ENCODE measurements around the gene KLHL2.
"Not testable (repeated sequence)": the region's sequence is repeated elsewhere in the genome, so short reads cannot be mapped to it uniquely, and the experiment has no call there.

The KLHL2 gene

GRCh38 chr4:165207431-165208220, at the start of gene KLHL2:
TSS of gene KLHL2 (plus strand) at chr4:165207561. CDS start at chr4:165207877, 316 bp downstream.
- peak; percentile 64 to 83 for DNase-seq (ENCODE audit: low read depth in 2 of 2)
- H3K4me3 ChIP-seq (replicated peaks in 1 of 2; ENCODE audit: low read depth in 2 of 2, low read length in 2 of 2): peak within 1 kb of the TSS; percentile 80 to 89
- no peak for TF ChIP-seq CTCF (IDR thresholded peaks at IDR 0.05; ENCODE audit: low read depth, low read length)

GRCh38 chr4:165158762-165159161, 48.6 kb upstream of the KLHL2 start:
- no peak for TF ChIP-seq CTCF (IDR thresholded peaks at IDR 0.05; ENCODE audit: low read depth, low read length)
- no peak overlapping the region for H3K4me3 ChIP-seq (replicated peaks in 1 of 2; ENCODE audit: low read depth in 2 of 2, low read length in 2 of 2)

GRCh38 chr4:165164257-165164656, 43.1 kb upstream of the KLHL2 start:
- TF ChIP-seq CTCF (IDR thresholded peaks at IDR 0.05; ENCODE audit: low read depth, low read length): no peak
- H3K4me3 ChIP-seq (replicated peaks in 1 of 2; ENCODE audit: low read depth in 2 of 2, low read length in 2 of 2): no peak overlapping the region
- DNase-seq (ENCODE audit: low read depth in 2 of 2): no peak

More at GRCh38 chr4:165158762-165159161, 48.6 kb upstream of the KLHL2 start:
- DNase-seq (ENCODE audit: low read depth in 2 of 2): no peak

- not testable (repeated sequence) for DNase-seq (ENCODE audit: low read depth in 2 of 2); H3K4me3 ChIP-seq (replicated peaks in 1 of 2; ENCODE audit: low read depth in 2 of 2, low read length in 2 of 2)
These were observed 40.5 kb upstream of the KLHL2 start for GRCh38 chr4:165166872-165167271.

GRCh38 chr4:165167650-165168049, 39.7 kb upstream of the KLHL2 start:
- no peak overlapping the region for H3K4me3 ChIP-seq (replicated peaks in 1 of 2; ENCODE audit: low read depth in 2 of 2, low read length in 2 of 2)
- TF ChIP-seq CTCF (IDR thresholded peaks at IDR 0.05; ENCODE audit: low read depth, low read length): no peak
- DNase-seq (ENCODE audit: low read depth in 2 of 2): no peak

- no peak overlapping the region for H3K4me3 ChIP-seq (replicated peaks in 1 of 2; ENCODE audit: low read depth in 2 of 2, low read length in 2 of 2)
- no peak for DNase-seq (ENCODE audit: low read depth in 2 of 2)
- no peak for TF ChIP-seq CTCF (IDR thresholded peaks at IDR 0.05; ENCODE audit: low read depth, low read length)
These were observed 36.5 kb upstream of the KLHL2 start for GRCh38 chr4:165170819-165171218.

GRCh38 chr4:165175470-165175869, 31.9 kb upstream of the KLHL2 start:
- DNase-seq (ENCODE audit: low read depth in 2 of 2); H3K4me3 ChIP-seq (replicated peaks in 1 of 2; ENCODE audit: low read depth in 2 of 2, low read length in 2 of 2): not testable (repeated sequence)

- DNase-seq (ENCODE audit: low read depth in 2 of 2): no peak
- H3K4me3 ChIP-seq (replicated peaks in 1 of 2; ENCODE audit: low read depth in 2 of 2, low read length in 2 of 2): no peak overlapping the region
- no peak for TF ChIP-seq CTCF (IDR thresholded peaks at IDR 0.05; ENCODE audit: low read depth, low read length)
These were observed 31.5 kb upstream of the KLHL2 start for GRCh38 chr4:165175879-165176278.
